Central memory CD4-positive, alpha-beta T cell (primary cell): Measurements from ENCODE around the gene SEC14L1.

Experiments
- DNase-seq: peaks from one replicate; pipeline ENCODE4 v3.0.0; 2022

The SEC14L1 gene

GRCh38 chr17:77215281-77215680, 74.5 kb downstream of the SEC14L1 start:
- no peak for DNase-seq

- DNase-seq, result no peak
Measured at GRCh38 chr17:77216486-77216885, 75.7 kb downstream of the SEC14L1 start.

GRCh38 chr17:77217123-77217522, 76.4 kb downstream of the SEC14L1 start:
- no peak for DNase-seq

- DNase-seq, result no peak
Measured at GRCh38 chr17:77217566-77217965, 76.8 kb downstream of the SEC14L1 start.

- DNase-seq, result no peak
Measured at GRCh38 chr17:77218902-77219301, 78.1 kb downstream of the SEC14L1 start.

- DNase-seq, result no peak
Measured at GRCh38 chr17:77222356-77222755, 81.6 kb downstream of the SEC14L1 start.

DNA sequence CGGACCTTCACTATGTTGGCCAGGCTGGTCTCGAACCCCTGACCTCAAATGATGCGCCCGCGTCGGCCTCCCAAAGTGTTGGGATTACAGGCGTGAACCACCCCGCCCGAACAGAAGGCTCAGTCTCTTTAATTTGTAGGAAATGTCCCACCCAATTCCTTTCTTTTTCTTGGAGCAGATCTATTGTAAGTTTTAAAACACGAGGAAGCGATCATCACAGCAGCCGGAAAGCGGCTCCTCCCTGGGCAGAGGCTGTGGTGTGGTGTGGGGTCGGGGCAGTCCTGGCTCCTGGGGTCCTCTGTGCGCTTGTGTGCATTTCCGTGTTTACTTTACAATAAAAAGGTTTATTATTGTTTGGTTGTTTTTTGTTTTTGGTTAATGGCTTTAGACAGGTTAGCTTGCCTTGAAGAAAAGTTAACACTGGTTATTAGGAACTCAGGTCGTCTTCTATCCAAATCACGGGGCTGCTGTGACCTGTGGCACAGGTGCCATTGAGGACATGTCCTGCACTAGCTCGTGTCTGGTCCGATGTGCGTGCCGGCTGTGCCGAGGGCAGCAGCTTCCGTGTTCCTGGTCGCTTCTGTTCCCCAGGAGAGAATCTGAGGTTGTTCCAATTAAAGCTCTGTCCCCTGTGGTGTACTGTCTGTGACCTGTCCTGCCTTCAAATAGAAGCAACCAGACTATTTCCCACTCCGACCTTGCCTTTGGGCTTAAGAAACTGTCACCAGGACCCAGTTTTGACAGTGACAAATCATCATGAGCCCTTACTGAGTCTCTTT, 83.1 kb downstream of the SEC14L1 start:
- no peak for DNase-seq

DNA sequence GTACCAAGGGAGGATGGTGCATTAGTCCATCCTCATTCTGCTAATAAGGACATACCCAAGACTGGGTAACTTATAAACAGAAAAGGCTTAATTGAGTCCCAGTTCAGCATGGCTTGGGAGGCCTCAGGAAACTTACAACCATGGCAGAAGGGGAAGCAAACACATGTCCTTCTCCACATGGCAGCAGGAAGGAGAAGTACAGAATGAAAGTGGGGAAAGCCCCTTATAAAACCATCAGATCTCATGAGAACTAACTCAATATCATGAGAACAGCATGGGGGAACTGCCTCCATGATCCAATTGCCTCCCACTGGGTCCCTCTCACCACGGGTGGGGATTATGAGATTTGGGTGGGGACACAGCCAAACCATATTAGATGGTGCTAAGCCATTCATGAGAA, 84.5 kb downstream of the SEC14L1 start:
- no peak for DNase-seq

DNA sequence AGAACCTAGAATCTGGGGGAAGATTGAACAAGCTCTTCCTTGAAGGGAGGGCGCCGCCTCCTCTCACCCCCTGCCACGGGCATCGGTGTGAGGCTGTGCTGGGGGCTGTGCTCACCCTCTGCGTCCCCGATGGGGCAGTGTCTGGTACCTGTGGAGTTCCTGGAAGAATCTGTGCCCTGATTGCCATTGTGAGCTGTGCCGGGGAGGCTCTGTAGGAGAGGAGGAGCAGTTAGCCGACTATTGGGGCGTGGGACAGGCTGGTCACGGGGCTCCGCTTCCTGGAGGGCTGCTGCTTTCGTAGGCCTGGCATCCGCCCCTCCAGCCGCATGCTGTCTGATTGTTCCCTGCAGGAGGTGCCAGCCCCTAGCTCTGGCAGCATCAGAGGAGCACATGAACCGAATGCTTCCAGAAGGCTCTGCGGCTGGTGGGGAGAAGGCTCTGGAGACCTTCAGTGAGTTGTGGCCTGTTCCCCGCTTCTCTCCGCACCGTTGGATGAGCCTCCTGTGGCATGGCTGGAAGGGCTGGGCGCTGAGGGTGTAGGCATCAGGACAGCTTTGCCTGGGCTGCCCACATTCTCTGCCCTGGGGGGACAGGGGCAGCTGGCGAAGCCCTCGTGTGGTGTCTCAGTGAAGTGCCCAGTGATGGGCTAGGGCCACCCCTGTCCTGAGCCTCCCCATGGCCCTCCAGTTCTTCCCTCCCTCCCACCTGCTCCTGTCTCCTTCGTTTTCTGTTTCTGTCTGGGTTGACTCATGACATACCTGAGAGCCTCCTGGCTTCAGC, 86.9 kb downstream of the SEC14L1 start:
- DNase-seq, result no peak

- DNase-seq, result no peak
Measured at GRCh38 chr17:77228241-77228752, 87.5 kb downstream of the SEC14L1 start.

DNA sequence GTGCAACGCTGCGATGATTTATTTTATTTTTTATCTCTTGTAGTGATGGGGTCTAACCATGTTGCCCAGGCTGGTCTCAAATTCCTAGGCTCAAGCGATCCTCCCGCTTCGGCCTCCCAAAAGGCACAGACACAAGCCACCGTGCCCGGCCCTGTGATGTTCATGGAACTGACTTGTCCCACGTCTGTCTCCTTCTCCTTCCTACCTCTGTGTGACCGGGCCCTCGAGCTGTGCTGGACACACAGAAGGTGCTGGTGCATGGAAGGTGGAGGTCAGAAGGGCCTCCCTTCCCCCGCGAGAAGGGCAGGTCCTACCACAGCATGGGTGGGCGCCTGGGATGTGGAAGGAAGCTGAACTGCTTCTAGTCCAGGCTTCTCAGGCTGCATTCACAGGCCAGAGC, 88.0 kb downstream of the SEC14L1 start:
- no peak for DNase-seq

DNA sequence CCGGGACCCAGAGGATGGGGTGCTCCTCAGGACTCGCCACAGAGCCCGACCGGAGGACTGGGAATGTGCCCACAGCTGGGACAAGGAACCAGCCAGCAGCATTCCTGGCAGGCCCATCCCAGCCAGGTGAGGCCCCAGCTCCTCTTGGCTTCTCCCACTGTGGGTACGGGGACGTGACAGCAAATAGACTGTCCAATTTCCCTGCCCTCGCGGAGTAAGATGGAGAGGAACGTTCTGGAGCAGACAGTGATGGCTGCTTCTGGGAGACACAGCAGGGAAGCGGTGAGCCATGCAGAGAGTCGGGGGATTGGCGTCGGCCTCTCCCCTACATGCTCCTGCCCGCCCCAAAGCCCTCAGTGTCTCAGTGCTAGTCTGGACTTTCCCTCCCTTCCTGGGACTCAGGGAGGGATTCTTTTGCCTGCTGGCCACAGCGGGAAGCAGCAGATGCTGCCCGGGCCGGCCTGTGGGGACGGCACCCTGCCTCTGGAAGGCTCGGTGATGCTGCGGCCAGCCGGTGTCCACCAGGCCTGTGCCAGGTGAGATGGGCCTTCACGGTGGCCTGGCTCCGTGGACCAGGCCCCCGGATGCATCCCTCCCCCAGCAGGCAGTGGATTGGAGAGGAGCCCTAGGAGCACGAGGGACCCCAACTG, 89.1 kb downstream of the SEC14L1 start:
- DNase-seq, result no peak

DNA sequence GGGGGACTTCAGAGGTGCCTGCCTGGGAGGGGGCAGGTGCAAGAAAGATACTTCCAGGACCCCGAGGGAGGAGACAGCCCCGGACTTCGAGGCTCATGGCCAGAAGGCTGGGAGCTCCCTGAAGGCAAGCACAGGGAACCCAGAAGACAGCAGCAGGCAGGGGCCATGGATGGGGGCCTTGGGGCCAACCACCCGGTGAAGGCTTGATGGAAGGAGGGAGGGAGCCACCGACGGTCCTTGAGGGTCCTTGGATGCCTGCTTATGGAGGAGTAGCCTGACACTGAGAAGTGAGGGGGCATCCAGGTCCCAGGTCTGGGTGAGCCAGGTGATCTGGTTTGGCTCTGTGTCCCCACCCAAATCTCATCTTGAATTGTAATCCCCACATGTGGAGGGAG, 89.7 kb downstream of the SEC14L1 start:
- DNase-seq, result no peak

- no peak for DNase-seq
Measured at GRCh38 chr17:77231076-77231871, 90.5 kb downstream of the SEC14L1 start.

- DNase-seq, result no peak
Measured at GRCh38 chr17:77233127-77233526, 92.4 kb downstream of the SEC14L1 start.

DNA sequence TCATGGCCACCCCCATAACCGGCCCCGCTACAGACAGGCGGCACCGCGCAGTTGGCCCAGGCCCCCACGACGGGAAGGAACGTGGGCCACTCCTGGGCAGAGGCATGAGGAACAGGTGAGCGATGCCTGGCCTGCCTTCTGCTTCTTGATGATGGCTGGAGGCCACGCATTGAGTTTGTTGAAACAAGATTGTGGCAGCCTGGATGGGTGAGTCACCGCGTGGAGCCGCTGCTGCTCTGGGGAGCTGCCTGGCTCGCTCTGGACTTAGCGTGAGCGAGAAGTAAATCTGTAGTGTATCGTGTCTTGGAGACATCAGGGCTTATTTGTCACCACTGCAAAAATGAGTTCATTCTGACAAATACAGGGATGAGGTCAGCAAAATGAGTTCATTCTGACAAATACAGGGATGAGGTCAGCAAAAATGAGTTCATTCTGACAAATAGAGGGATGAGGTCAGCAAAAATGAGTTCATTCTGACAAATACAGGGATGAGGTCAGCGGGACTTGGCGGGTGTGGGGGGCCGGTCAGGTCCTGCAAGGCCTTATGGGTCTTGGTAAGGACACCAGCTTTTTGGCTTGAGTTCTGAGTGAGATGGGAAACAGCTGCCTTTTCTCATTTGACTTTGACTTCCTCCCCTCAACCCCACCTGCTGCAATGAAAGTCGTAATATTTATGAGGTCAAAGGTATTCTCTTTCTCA, 93.0 kb downstream of the SEC14L1 start:
- DNase-seq, result no peak

GRCh38 chr17:77234695-77235094, 93.9 kb downstream of the SEC14L1 start:
- DNase-seq, result no peak

- no peak for DNase-seq
Measured at GRCh38 chr17:77235370-77235941, 94.7 kb downstream of the SEC14L1 start.

- DNase-seq, result no peak
Measured at GRCh38 chr17:77237232-77238008, 96.7 kb downstream of the SEC14L1 start.

- no peak for DNase-seq
Measured at GRCh38 chr17:77240976-77241375, 100.2 kb downstream of the SEC14L1 start.
